ENCODE measurements around the gene MAP3K2. TPM values are rescaled to one million over a fixed set of nuclear protein-coding genes. Genes with fewer than 3 reads are reported as not detected.

Gene MAP3K2
- total and polyA plus RNA-seq, 10 of the 15 experiments (the other 5 are each of a cell fraction or from before 2014, with no cell fraction given): 2.7 to 39.6 (median 16.1) TPM

- TF ChIP-seq MTA2 (IDR thresholded peaks at IDR 0.05; ENCODE audit: low read depth) (no peak), WRNIP1 (IDR thresholded peaks at IDR 0.05; ENCODE audit: borderline replicate concordance, low read depth, low read length) (no peak), LARP7 (IDR thresholded peaks at IDR 0.05) (no peak), TARDBP (IDR thresholded peaks at IDR 0.05; ENCODE audit: borderline replicate concordance) (no peak), TCF12 (IDR thresholded peaks at IDR 0.05; ENCODE audit: low read depth, low read length) (no peak), DPF2 (IDR thresholded peaks at IDR 0.05) (no peak), JUNB (IDR thresholded peaks at IDR 0.05) (no peak), PBX3 (IDR thresholded peaks at IDR 0.05; ENCODE audit: insufficient replicate concordance, low read depth, low read length) (no peak), BCL11A (IDR thresholded peaks at IDR 0.05; ENCODE audit: low read depth, low read length) (no peak), ATF7 (IDR thresholded peaks at IDR 0.05; ENCODE audit: low read depth) (no peak), NFYB (IDR thresholded peaks at IDR 0.05; ENCODE audit: insufficient read depth, low read depth, low read length) (no peak), SIN3A (IDR thresholded peaks at IDR 0.05; ENCODE audit: low read depth, low read length) (no peak), NBN (IDR thresholded peaks at IDR 0.05) (no peak), SMAD5 (IDR thresholded peaks at IDR 0.05; ENCODE audit: low read depth) (no peak)
- in situ Hi-C loops (cut with MboI) (no loop called here), intact Hi-C loops (cut with micrococcal nuclease; ENCODE audit: unreplicated experiment) (no loop called here)
- H3K4me2 ChIP-seq (ENCODE audit: control insufficient read depth, insufficient read depth): no peak overlapping the region
- peaks cover 27 to 35% of the 10 kb centered on the region in 2 experiments for H3K36me3 ChIP-seq (ENCODE audit: control insufficient read depth in 2 of 2, insufficient read depth in 2 of 2, low read length in 1 of 2)
- H3K4me1 ChIP-seq (ENCODE audit: control insufficient read depth, insufficient read depth, low read length): peaks cover 6% of the 10 kb centered on the region; the same call in 1 of the 2 replicates
- POLR2A ChIA-PET: no interaction called here
- no peaks in the 10 kb centered on the region for H3K27me3 ChIP-seq (replicated peaks in 1 of 2; ENCODE audit: control insufficient read depth in 2 of 2, insufficient read depth in 2 of 2, low read length in 1 of 2)
- H3K9ac ChIP-seq (ENCODE audit: control insufficient read depth, insufficient read depth, low read length): no peak overlapping the region
- SMC1A ChIA-PET (ENCODE audit: uncharacterized antibody, unreplicated experiment): interaction anchor here (1.3 kb wide), 1 partner anchor 204 kb away, joined by 3 read pairs; no protein-coding TSS in a partner anchor
- no peak for DNase-seq (ENCODE audit: low read depth, low spot score)
- no peak for FAIRE-seq
- no TSS peak for BruUV-seq (replicated peaks)
- no peak overlapping the region for H2AFZ ChIP-seq (ENCODE audit: control insufficient read depth, low read depth, low read length)
- CTCF ChIA-PET: no interaction called here
- RAD21 ChIA-PET (ENCODE audit: unreplicated experiment): no interaction called here
- H3K27ac ChIP-seq (ENCODE audit: control insufficient read depth, insufficient read depth): no peak overlapping the region
- no peaks in the 10 kb centered on the region for H3K9me3 ChIP-seq (replicated peaks; ENCODE audit: control insufficient read depth, insufficient read depth, low read length)
- no peak overlapping the region for H3K4me3 ChIP-seq
- ATAC-seq: no peak
- WGBS (ENCODE audit: insufficient coverage, insufficient replicate concordance, low lambda C conversion rate, missing lambda C conversion rate): 98% methylated on average over 3 of the region's 3 CpGs
- no peaks in the 10 kb centered on the region; the same call in 1 of the 2 replicates for H4K20me1 ChIP-seq (ENCODE audit: control insufficient read depth, insufficient read depth)
- no peaks in the 10 kb centered on the region; the same call in 1 of the 2 replicates for H3K79me2 ChIP-seq (ENCODE audit: control insufficient read depth, insufficient read depth, low read length)
These were observed 112.4 kb downstream of the MAP3K2 start for GRCh38 chr2:127275356-127275755.
